OCI-LY3 (cell line): Measurements from ENCODE around the gene FBXO33.

Source experiments
- EZH2phosphoT487 ChIP-seq: fragments of 200-600 bp; shearing (Covaris generic); IDR thresholded peaks from 2 replicates; pipeline ENCODE4 v1.6.1; 2018; ENCODE audit warnings: antibody characterized with exemption, mixed run types, low read depth
- TF ChIP-seq, protein P1 (sequence below): fragments of 200-600, 300-600 bp; sonication (generic); IDR thresholded peaks from 2 replicates; pipeline ENCODE4 v1.5.1; 2014; ENCODE audit warnings: antibody characterized with exemption, low read length, low read depth

DNA sequence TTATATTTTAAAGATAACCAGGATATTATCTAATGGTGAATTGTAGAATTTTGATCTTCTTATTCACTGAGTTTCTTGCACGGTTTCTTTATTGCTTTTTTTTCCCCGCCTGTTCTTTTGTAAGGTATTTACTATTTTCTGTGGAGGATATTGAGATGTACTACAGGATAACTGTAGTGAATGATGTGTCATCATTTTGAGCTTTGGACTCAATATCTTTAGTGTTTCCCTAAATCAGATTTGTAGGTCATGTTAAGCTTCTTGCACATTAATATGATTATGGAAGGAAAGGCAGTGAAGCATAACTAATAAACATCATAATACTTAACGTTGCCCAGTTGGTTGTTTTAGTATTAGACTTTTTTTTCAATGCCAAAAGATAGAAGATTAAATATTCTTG, 81.4 kb downstream of the FBXO33 start:
- TF ChIP-seq, protein P1, sequence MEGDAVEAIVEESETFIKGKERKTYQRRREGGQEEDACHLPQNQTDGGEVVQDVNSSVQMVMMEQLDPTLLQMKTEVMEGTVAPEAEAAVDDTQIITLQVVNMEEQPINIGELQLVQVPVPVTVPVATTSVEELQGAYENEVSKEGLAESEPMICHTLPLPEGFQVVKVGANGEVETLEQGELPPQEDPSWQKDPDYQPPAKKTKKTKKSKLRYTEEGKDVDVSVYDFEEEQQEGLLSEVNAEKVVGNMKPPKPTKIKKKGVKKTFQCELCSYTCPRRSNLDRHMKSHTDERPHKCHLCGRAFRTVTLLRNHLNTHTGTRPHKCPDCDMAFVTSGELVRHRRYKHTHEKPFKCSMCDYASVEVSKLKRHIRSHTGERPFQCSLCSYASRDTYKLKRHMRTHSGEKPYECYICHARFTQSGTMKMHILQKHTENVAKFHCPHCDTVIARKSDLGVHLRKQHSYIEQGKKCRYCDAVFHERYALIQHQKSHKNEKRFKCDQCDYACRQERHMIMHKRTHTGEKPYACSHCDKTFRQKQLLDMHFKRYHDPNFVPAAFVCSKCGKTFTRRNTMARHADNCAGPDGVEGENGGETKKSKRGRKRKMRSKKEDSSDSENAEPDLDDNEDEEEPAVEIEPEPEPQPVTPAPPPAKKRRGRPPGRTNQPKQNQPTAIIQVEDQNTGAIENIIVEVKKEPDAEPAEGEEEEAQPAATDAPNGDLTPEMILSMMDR: no peak
- no peak for TF ChIP-seq EZH2phosphoT487
